COLO668 (cell line): Measurements from ENCODE around the gene LRFN4.

ENCODE experiments used
- DNase-seq: peaks from one replicate; lab custom pipeline; 2025; ENCODE audit not compliant: unreplicated experiment; lab: John Stamatoyannopoulos, UW

LRFN4 gene

GRCh38 chr11:66845143-66845875, 11.6 kb upstream of the LRFN4 start:
- no peak for DNase-seq

GRCh38 chr11:66845876-66846212, 11.0 kb upstream of the LRFN4 start:
- DNase-seq, result no peak

DNA sequence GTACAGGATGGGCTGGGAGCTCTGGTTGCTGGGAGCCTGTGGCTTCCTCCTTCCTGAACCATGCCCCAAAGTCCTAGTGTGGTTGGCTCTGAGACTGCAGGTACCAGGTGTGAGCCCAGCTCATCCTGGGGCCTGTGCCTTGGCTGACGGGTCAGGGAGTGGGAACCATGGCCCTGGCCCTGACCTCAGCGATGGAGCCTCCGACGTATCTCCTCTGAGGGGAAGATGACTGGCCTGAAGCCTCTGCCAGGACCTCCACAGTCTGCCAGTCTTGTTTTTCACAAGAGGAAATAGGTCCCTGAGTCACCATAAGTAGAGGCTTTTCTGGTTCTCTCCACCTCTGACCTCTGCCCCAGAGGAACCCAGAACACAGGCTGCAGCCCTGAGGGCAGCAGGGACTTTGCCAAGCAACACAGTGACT, 10.2 kb upstream of the LRFN4 start:
- no peak for DNase-seq

DNA sequence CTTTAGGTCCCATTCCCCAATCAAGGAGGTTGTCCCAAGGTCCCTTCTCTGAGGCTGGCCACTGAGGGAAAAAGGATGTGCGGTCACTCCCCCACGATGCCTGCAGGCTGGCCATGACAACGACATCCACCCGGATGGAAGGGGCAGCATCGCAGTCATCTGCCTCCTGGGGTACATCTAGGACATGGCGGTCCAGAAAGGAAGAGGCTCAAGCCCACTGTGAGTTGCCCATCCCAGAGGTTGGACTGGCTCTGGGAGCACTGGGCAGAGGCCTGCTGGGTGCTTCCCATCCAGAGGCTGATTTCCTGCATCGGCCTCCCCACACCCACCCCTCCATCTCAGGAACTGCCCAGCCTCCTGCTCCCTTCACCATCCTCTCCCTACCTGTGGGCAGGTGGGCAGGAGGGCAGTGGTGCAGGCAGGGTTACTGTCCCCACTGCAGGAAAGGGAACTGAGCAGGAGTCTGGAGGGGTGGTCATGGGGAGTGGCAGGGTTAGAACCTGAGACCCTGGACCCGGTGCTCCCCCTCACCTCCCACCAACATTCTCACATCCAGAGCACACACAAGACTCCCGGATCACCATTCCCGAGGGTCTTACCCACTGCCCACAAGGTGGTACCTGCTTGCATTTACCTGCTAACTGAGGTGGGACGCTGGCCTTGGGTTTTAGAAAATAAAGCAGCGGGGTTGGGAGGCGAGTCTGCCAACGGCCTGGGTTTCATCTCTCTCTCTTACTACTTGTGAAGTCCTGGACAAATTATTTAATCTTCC, 9.2 kb upstream of the LRFN4 start:
- DNase-seq, result no peak

DNA sequence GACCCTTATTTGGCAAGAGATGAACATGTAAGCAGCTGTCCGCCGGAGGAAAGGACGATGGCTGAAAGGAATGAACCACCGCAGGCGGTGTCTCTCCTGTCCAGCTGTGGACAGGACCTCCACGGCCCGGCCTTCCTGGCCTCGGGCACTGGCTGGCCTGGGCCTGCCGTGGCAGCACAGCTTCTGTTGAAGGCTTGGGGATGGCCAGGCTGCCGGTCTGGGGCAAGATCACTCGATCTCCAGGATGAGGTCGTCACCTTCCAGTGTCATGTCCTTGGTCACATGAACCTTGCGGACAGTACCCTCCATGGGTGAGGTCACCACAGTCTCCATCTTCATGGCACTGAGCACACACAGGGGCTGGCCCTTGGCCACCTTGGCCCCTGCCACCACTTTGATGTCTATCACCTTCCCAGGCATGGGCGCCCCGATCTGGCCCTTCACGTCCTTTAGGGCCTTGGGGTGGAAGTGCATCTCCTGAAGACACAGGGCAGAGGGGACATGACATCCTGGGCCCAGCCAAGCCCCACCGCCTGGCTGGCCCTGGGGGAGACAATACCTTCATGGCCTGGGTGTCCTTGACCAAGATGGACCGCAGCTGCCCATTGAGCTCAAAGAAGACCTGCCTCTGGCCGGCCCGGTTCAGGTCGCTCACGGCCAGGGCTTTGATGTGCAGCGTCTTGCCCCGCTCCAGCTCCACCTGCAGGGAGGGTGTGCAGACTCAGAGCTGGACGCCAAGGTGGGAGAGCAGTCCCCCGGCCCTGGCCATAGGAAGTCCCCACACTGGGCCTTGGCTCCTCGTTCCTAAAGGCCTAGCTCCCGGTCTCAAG, 8.0 kb upstream of the LRFN4 start:
- no peak for DNase-seq

DNA sequence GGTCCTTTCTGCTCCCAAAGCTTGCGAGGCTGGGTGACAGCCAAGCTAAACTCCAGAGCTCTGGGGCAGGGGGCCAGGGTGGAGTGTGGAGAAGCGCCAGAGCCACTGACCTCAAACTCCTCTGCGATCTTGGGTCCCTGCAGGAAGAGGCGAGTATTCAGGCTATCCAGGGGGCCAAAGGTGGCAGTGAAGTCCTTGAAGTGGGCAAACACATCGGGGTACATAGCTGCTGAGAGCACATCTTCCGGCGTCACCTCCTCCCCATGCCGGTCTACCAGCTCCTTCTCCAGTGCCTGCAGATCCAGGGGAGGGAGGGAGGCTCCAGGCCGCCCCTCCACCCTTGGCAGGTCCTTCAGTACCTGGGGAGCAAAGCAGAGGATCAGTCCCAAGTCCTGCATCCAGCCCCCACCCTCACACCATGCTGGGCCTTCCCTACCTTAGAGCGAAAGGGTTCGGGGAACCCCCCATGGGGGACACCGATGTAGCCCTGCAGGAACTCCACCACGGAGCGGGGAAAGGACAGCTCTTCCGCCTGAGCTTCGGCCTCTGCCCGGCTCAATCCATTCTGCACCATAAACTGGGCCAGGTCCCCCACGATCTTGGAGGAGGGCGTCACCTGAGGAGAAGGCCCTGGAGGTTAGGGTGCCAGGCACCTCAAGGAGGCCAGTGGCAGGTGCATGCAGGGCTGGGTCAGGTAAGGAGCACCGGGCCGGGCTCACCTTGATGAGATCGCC, 7.2 kb upstream of the LRFN4 start:
- no peak for DNase-seq

DNA sequence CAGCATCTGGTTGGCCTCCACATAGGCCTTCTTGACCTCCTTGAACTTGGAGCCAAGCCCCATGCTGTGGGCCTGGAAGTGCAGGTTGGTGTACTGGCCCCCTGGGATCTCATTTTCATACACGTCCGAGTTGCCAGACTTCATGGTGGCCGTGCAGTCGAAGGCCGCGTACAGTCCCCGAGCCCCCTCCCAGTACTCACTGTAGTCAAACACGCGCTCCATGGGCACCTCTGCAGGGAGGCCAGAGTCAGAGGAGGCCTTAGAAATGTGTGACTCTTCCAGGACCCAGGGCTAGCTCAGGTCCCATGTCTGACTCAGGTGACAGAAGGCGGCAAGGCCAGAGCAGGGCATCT, 6.7 kb upstream of the LRFN4 start:
- no peak for DNase-seq

GRCh38 chr11:66850588-66851238, 6.2 kb upstream of the LRFN4 start:
- no peak for DNase-seq

DNA sequence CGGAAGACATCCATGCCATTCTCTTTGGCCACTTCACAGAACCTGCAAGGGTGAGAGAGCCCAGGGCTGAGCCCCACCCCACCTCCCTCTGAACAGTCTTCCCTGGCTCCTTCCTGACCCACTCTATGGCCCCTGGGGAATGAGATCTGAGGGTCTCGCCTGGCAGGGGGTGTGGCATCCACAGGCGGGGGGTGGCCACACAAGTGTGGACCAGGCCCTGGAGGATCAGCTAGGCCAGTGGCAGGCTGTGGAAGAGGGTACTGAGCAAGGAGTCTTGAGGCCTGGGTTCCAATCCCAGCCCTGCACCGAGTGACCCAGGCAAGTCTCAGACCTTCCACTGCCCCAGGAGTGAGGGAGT, 5.6 kb upstream of the LRFN4 start:
- no peak for DNase-seq

DNA sequence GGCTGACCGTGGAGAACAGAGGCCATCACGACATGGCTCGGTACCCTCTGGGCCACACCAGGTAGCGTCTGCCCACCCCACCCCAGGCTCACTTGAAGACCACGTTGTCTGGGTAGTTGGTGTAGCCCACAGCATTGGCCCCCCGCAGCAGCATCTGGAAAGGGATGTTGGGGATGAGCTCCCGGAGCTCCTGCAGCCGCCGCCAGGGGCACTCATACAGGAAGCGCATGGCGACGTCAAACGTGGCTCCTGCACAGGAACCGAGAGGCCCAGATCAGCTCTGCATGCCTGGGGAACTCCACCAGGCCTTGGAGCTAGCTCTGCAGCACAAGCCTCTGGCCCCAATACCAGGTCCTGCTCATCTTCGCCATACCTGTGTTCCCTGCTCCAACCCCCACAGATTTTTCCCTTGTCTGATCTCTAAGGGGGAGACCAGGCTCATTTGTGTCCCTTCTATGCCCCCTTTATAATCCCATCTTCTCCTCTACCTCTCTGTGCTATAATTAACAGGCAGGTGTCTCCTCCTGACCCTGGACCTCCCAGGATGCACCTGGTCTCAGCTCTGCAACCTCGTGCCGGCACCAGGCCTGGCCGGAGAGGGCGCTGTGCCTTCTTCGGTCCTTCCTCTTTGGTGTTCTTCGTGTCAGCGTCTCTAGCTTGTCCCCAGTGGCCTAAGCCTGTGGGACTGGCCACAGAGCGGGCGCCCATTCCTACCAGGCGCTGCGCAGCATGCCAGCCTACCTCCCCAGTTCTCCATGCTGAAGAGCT, 5.0 kb upstream of the LRFN4 start:
- peak; percentile 58 for DNase-seq

GRCh38 chr11:66852466-66853241, 4.2 kb upstream of the LRFN4 start:
- no peak for DNase-seq

DNA sequence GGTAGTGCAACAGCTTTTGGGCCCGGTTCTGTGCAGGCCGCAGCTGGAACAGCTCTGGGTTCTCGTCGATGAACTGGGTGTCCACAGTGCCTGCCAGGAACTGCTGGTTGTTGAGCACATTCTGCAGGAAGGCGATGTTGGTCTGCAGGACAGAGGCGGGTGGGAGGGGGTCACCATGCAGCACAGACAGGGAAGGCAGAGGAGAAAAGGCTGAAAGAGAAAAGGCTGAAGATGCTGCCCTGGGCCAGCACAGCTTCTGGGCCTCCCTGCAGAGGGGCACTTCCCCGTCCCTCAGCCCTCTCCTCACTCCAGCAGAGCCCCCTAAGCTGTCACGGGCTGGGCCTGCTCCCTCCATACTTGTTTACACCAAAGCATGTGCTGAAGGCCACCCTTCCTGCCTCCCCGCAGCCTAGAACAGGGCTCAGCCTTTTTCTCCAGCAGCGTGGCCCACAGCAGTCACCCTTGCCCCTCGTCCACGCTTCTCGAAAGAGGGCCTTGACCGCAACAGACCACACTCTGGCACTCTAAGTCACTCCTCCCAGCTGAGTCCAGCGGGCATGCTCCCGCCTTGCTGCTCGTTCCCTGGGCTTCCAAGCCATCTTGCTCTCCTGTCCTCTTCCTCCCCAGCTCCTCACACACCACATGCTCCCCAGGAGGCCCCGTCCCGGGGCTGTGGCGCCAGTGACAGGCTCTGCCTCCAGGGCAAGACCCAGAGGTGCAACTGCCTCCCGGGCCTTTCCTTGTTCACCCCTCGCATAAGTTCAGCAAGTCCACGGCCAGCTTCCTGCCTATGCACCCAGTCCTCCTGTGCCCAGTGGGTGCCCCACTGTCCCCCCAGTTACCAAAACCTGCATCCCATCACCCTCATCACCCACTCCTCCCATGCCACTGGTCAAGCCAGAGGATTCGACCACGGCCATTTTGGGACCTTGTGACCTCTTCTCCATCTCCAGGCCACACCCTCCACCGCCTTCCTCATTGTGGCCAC, 3.3 kb upstream of the LRFN4 start:
- no peak for DNase-seq

GRCh38 chr11:66854231-66854661, 2.6 kb upstream of the LRFN4 start:
- no peak for DNase-seq

DNA sequence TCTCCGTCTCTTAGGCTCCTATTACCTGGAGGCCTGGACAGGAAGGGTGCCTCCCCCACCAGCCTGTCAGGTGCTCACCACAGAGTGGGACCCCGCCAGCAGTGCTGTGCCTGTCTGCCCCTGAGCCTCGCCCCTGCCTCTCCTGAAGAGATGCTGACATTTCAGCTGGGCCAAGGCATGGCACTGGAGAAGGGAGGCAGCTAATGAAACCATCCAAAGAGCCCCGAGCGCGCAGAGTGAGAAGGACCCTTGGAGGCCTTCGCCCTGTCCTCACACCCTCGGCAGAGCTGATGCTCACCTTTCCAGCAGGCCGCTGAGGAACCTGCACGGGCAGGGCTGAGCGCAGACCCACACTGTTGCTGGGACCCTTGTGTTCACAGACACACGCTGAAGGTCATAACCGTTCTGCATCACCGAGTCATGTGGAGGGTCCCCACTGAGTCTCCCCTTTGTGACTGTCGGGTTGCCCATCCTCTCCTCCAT, 2.1 kb upstream of the LRFN4 start:
- DNase-seq, result no peak

GRCh38 chr11:66855574-66856495, 1.0 kb upstream of the LRFN4 start:
- peak; percentile 98 for DNase-seq

DNA sequence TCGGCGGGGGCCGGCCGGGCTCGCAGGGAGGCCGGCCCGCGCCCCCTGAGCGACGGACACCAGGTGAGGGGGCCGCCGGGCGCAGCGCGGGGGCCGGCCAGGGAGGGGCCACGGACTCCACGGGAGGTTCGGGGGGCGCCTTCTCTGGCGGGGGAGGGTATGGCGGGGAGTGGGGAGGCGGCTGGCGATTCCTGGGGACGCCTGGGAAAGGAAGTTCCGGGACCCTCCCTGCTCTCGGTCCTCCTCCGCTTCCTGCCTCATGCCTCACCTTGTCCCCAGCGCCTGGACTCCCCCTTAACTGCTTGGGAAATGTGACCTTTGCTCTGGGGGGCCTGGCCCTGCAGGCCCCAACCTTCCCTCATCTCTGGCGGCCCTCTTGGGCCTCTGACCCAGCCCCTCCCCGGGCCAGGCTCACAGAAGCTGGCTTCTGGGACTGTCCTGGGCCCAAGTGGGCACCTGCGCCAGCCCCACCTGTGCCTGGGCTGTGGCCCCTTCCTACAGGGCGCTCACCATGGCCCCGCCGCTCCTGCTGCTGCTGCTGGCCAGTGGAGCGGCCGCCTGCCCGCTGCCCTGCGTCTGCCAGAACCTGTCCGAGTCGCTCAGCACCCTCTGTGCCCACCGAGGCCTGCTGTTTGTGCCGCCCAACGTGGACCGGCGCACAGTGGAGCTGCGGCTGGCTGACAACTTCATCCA, 516 bp downstream of the LRFN4 start:
- no peak for DNase-seq

DNA sequence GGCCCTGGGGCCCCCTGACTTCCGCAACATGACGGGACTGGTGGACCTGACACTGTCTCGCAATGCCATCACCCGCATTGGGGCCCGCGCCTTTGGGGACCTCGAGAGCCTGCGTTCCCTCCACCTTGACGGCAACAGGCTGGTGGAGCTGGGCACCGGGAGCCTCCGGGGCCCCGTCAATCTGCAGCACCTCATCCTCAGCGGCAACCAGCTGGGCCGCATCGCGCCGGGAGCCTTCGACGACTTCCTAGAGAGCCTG, 992 bp downstream of the LRFN4 start:
- no peak for DNase-seq
